ENCODE results near the gene ARPC1A.

ARPC1A gene

DNA sequence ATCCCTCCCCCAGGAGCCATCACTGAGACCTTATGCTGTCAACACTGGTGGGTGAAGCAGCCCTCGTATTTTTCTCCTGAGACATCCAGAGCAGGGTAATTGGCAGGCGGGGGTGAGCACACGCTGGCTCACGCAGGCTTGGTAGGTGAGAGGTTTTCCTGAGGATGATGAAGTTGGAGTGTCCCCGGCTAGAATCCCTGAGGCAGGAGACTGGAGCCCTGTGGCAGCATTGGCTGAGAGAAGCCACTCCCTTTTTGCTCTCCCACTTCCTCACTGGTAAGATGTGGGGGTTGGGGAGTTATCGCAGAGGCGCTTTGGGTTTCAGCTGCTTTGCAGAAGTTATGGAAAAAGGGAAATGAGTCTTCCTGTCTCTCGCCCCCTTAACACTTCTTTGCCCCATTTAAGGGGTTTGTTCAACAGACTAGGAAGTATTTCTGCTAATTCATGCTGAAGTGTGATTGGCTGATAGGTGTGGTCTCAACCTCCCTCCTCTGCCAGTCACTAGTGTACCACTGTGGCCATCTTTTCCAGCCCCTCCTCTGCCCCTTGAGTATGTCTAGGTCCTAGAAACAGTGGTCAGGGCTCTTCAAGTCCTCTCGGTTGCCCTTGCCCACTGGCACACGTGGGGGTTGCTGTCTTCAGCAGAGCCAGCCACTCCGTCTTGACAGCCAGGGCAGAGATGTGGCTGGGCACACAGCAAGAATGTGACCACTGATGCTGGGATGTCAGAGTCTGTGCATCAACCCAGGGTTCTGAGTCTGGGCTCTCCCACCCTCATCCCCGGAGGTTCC, 54.5 kb downstream of the ARPC1A start:
- Histone ChIP-seq H3F3A (ENCODE audit: insufficient read depth, low read length) (peaks cover 19% of the 10 kb centered on the region), H4K20me1 (ENCODE audit: insufficient read depth, low read length) (no peaks in the 10 kb centered on the region), H3K79me2 (ENCODE audit: insufficient read depth, low read length) (peaks cover 17% of the 10 kb centered on the region; the same call in 1 of the 2 replicates), H2AFZ (ENCODE audit: low read length) (no peak overlapping the region), H3K36me3 (ENCODE audit: insufficient read depth, low read length) (peaks cover 52% of the 10 kb centered on the region), H3K27me3 (ENCODE audit: insufficient read depth, low read length) (no peaks in the 10 kb centered on the region), H3K9me2 (ENCODE audit: low read depth, low read length) (no peaks in the 10 kb centered on the region), H3K4me1 (ENCODE audit: insufficient read depth, low read length, severe bottlenecking) (peaks cover 56% of the 10 kb centered on the region), H3K9me3 (ENCODE audit: low read length) (no peaks in the 10 kb centered on the region), H3K4me2 (ENCODE audit: low read length) (peak overlapping the region; percentile 69), H3K4me3 (ENCODE audit: low read depth, low read length, poor library complexity, severe bottlenecking) (peak overlapping the region; percentile 48), H3K9ac (ENCODE audit: low read length) (peak overlapping the region; percentile 74), H3K27ac (ENCODE audit: low read depth, low read length, poor library complexity, severe bottlenecking) (peak overlapping the region; percentile 96)
- TF ChIP-seq, protein P1, sequence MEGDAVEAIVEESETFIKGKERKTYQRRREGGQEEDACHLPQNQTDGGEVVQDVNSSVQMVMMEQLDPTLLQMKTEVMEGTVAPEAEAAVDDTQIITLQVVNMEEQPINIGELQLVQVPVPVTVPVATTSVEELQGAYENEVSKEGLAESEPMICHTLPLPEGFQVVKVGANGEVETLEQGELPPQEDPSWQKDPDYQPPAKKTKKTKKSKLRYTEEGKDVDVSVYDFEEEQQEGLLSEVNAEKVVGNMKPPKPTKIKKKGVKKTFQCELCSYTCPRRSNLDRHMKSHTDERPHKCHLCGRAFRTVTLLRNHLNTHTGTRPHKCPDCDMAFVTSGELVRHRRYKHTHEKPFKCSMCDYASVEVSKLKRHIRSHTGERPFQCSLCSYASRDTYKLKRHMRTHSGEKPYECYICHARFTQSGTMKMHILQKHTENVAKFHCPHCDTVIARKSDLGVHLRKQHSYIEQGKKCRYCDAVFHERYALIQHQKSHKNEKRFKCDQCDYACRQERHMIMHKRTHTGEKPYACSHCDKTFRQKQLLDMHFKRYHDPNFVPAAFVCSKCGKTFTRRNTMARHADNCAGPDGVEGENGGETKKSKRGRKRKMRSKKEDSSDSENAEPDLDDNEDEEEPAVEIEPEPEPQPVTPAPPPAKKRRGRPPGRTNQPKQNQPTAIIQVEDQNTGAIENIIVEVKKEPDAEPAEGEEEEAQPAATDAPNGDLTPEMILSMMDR (IDR thresholded peaks at IDR 0.05; ENCODE audit: low read length): no peak
- TF ChIP-seq EZH2 (IDR thresholded peaks at IDR 0.05; ENCODE audit: borderline replicate concordance, low read length): no peak

DNA sequence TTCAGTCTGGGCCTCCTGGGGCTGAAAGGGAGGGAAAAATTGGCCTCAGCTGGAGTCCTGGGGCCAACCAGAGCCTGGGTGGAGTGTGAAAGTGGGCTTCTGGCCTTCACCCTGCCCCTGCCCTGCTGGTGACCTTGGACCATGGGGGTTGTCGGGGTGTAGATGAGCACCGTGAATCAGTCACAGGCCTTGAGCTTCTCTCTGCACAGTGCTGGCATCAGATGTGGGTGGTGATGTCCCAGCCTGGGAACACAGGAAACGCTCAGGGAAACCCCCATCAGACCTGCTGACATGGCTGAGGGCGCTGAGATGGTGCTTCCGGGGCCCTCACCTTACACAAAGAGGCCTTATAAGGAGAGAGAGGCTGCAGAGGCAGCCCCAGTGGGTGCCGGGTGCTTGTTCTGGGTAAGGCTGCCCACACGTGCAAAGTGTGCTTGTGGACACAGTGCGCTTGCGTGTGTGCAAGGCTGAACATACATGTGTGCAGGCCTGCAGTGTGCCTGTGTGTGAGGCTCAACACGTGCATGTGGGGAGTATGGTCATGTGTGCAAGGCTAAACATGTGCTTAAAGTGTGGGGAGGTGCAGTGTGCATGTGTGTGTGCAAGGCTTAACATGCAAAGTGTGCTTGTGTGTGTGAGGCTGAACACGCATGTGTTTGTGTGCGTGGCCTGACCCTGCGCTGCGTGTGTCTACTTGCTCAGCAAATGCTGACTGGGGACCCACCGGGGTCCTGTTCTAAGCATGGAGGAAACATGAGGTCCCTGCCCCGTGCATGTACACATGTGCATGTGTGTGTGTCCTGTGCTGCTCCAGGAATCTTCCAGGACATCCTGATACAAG, 55.3 kb downstream of the ARPC1A start:
- no peaks in the 10 kb centered on the region for H4K20me1 ChIP-seq (ENCODE audit: insufficient read depth, low read length)
- peaks cover 19% of the 10 kb centered on the region for H3F3A ChIP-seq (ENCODE audit: insufficient read depth, low read length)
- H2AFZ ChIP-seq (ENCODE audit: low read length): no peak overlapping the region
- H3K27me3 ChIP-seq (ENCODE audit: insufficient read depth, low read length): no peaks in the 10 kb centered on the region
- no peaks in the 10 kb centered on the region for H3K9me3 ChIP-seq (ENCODE audit: low read length)
- no peaks in the 10 kb centered on the region for H3K9me2 ChIP-seq (ENCODE audit: low read depth, low read length)
- peaks cover 57% of the 10 kb centered on the region for H3K36me3 ChIP-seq (ENCODE audit: insufficient read depth, low read length)
- H3K4me3 ChIP-seq (ENCODE audit: low read depth, low read length, poor library complexity, severe bottlenecking): peak overlapping the region; percentile 48
- peak overlapping the region; percentile 69 for H3K4me2 ChIP-seq (ENCODE audit: low read length)
- peaks cover 49% of the 10 kb centered on the region for H3K4me1 ChIP-seq (ENCODE audit: insufficient read depth, low read length, severe bottlenecking)
- peak overlapping the region; percentile 96 for H3K27ac ChIP-seq (ENCODE audit: low read depth, low read length, poor library complexity, severe bottlenecking)
- peak overlapping the region; percentile 74 for H3K9ac ChIP-seq (ENCODE audit: low read length)
- peaks cover 15% of the 10 kb centered on the region; the same call in 1 of the 2 replicates for H3K79me2 ChIP-seq (ENCODE audit: insufficient read depth, low read length)
- TF ChIP-seq, protein P1 (IDR thresholded peaks at IDR 0.05; ENCODE audit: low read length): no peak
- TF ChIP-seq EZH2 (IDR thresholded peaks at IDR 0.05; ENCODE audit: borderline replicate concordance, low read length): no peak

DNA sequence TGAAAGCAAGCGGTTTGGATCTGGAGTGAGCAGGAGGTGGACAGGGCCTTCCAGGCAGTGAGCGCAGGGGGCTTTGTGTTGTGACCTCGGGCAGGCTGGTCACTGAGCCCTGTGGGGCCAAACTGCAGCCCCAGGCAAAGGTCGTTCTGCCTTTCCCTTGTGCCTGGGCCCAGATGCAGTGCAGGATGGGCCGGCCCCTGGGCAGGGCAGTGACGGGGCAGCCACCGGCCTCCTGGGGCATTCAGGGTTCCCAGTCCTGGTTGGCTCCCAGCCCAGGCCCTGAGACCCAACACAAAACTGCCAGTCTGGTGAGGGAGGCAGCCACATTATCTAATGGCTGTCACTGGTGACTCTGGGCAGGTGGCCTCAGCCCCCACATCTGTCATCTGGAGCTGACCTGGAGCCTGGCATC, 56.0 kb downstream of the ARPC1A start:
- peak overlapping the region; percentile 48 for H3K4me3 ChIP-seq (ENCODE audit: low read depth, low read length, poor library complexity, severe bottlenecking)
- H3K27ac ChIP-seq (ENCODE audit: low read depth, low read length, poor library complexity, severe bottlenecking): peak overlapping the region; percentile 96
- no peak overlapping the region for H2AFZ ChIP-seq (ENCODE audit: low read length)
- H3K36me3 ChIP-seq (ENCODE audit: insufficient read depth, low read length): peaks cover 58% of the 10 kb centered on the region
- TF ChIP-seq, protein P1 (IDR thresholded peaks at IDR 0.05; ENCODE audit: low read length): no peak
- TF ChIP-seq EZH2 (IDR thresholded peaks at IDR 0.05; ENCODE audit: borderline replicate concordance, low read length): no peak
- H4K20me1 ChIP-seq (ENCODE audit: insufficient read depth, low read length): no peaks in the 10 kb centered on the region
- H3K9me2 ChIP-seq (ENCODE audit: low read depth, low read length): no peaks in the 10 kb centered on the region
- peak overlapping the region; percentile 74 for H3K9ac ChIP-seq (ENCODE audit: low read length)
- peak overlapping the region; percentile 69 for H3K4me2 ChIP-seq (ENCODE audit: low read length)
- no peaks in the 10 kb centered on the region for H3K9me3 ChIP-seq (ENCODE audit: low read length)
- H3K79me2 ChIP-seq (ENCODE audit: insufficient read depth, low read length): peaks cover 12% of the 10 kb centered on the region; the same call in 1 of the 2 replicates
- peaks cover 46% of the 10 kb centered on the region for H3K4me1 ChIP-seq (ENCODE audit: insufficient read depth, low read length, severe bottlenecking)
- peaks cover 19% of the 10 kb centered on the region for H3F3A ChIP-seq (ENCODE audit: insufficient read depth, low read length)
- no peaks in the 10 kb centered on the region for H3K27me3 ChIP-seq (ENCODE audit: insufficient read depth, low read length)

All from OCI-LY1 (cell line).